GM12872 (cell line): ENCODE measurements around the gene PIGC.

Experiments used
- TF ChIP-seq, protein P1 (sequence below): IDR thresholded peaks from 3 replicates; pipeline ENCODE4 v1.5.1; 2011; ENCODE audit warnings: low read depth, mild to moderate bottlenecking, low read length, moderate library complexity; ENCODE audit not compliant: insufficient read depth

PIGC gene

GRCh38 chr1:172484252-172484651 is 40.4 kb upstream of the PIGC start:
- TF ChIP-seq, protein P1, sequence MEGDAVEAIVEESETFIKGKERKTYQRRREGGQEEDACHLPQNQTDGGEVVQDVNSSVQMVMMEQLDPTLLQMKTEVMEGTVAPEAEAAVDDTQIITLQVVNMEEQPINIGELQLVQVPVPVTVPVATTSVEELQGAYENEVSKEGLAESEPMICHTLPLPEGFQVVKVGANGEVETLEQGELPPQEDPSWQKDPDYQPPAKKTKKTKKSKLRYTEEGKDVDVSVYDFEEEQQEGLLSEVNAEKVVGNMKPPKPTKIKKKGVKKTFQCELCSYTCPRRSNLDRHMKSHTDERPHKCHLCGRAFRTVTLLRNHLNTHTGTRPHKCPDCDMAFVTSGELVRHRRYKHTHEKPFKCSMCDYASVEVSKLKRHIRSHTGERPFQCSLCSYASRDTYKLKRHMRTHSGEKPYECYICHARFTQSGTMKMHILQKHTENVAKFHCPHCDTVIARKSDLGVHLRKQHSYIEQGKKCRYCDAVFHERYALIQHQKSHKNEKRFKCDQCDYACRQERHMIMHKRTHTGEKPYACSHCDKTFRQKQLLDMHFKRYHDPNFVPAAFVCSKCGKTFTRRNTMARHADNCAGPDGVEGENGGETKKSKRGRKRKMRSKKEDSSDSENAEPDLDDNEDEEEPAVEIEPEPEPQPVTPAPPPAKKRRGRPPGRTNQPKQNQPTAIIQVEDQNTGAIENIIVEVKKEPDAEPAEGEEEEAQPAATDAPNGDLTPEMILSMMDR, result no peak

DNA sequence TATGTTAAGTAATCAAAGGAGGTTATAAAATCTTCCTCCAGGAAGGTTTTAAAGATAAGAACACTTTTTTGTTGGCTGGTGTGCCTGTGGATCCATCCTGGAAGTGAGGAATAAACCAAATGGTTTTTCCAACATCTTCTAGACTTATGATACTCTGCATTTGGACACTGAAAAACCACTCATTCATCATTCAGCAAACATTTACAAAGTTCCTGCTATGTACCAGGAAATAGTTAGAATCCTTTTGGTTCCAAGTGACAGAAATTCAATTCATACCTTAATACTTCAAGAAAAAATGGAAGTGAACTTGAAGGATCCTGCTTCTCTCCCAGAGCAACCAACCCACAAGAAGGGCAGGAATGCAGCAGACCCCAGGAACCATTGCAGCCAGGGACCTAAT is 39.6 kb upstream of the PIGC start:
- TF ChIP-seq, protein P1, result no peak

GRCh38 chr1:172482044-172482443 is 38.2 kb upstream of the PIGC start:
- TF ChIP-seq, protein P1, result no peak

GRCh38 chr1:172480431-172480830 is 36.6 kb upstream of the PIGC start:
- TF ChIP-seq, protein P1, result no peak

GRCh38 chr1:172478485-172478884 is 34.6 kb upstream of the PIGC start:
- TF ChIP-seq, protein P1, result no peak

- TF ChIP-seq, protein P1, result no peak
Observed at GRCh38 chr1:172477741-172478140, 33.9 kb upstream of the PIGC start.

- TF ChIP-seq, protein P1, result no peak
Observed at GRCh38 chr1:172477216-172477615, 33.3 kb upstream of the PIGC start.
